ENCODE results near the gene KCNJ8. TPM values are rescaled to one million over a fixed set of nuclear protein-coding genes. Genes with fewer than 3 reads are reported as not detected.
A peak's percentile ranks its signal among the peaks of the same experiment; 100 is the strongest.
"Not testable (repeated sequence)": the region's sequence is repeated elsewhere in the genome, so short reads cannot be mapped to it uniquely, and the experiment has no call there.

KCNJ8 gene
- total RNA-seq: 10.8 TPM

- peak; percentile 70 for DNase-seq (ENCODE audit: low spot score)
- intact Hi-C loops (cut with DNase I): no loop called here
- peak; percentile 89 for ATAC-seq
These were observed at the start of gene KCNJ8 for GRCh38 chr12:21774358-21775132. Gene KCNJ8 (minus strand): TSS chr12:21774706. CDS start chr12:21773616, 1,090 bp downstream.

- DNase-seq (ENCODE audit: low spot score): peak; percentile 70
- ATAC-seq: peak; percentile 88
- intact Hi-C loops (cut with DNase I): no loop called here
These were observed 49.1 kb upstream of the KCNJ8 start for GRCh38 chr12:21823581-21823980.

GRCh38 chr12:21819678-21820077, 45.2 kb upstream of the KCNJ8 start:
- no peak for DNase-seq (ENCODE audit: low spot score)
- intact Hi-C loops (cut with DNase I): no loop called here
- no peak for ATAC-seq

DNA sequence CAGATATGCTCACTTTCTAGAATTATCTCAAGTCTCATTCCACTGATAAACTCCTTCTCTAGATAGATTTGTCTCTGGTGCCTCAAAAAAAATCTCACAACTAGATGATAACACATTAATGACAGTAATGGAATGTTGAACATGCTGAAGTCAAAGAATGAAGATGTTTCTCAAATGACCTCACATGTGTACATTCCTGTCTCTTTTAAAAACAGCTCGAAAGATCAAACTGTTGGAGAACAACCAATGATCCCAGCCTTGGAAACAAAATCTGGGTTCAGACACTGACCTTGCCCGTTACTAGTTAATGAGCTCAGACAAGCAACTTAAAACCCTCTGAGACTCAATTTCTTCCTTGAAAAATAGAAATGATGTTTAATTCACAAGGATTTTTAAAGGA, 44.7 kb upstream of the KCNJ8 start:
- DNase-seq (ENCODE audit: low spot score) (no peak), ATAC-seq (peak; percentile 41)
- intact Hi-C loops (cut with DNase I): no loop called here

DNA sequence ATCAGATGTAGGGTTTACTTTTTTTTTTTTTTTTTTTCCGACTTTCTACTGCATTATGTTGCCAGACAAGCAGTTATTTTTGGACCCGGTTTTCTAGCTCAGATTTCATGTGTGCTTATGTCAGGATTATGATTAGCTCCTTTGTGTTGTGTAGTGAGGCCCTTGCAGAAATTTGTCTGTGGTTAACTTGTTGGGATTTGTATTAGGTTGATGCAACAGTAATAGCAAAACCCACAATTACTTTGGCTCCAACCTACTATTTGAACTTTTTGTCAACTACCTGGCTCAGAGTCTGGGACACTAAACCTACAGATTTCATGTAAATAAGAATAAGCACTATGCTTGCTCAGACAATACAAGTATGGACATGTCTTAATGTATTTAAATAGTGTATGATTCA, 44.1 kb upstream of the KCNJ8 start:
- intact Hi-C loops (cut with DNase I): no loop called here
- DNase-seq (ENCODE audit: low spot score) (no peak), ATAC-seq (peak; percentile 81)

DNA sequence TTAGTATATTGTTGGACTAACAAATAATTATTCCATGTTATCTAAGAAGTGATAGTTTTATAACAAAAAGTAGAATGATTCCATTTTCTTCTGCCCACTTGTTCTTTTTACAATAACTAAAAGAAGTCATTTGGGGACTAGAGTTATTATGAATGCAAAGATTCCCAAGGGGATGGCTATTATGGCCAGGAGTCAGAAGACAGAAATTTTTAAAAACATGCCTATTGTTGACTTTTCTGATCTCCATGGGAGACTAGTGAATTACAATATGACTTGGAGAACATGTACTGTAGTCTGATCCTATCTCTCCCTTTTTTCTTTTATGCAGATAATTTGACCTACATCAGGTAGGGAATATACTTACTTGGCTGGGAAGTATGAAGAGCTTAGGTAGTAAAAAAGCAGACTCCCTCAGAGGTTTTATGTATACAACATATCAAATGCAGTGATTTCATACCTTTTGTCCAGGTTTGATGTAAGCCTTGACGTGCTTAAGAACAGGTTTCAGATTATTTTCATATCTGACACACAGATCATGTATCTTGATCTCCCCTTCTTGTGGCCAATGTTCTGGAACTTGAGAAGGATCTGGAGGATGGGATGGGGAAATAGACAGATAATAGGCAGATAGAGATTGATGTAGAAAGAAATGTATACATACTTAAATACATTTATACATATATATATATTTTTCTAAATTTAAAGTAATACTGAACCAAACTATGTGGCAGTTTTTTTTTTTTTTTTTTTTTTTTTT, 41.0 kb upstream of the KCNJ8 start:
- ATAC-seq: peak; percentile 29
- intact Hi-C loops (cut with DNase I): no loop called here
- DNase-seq (ENCODE audit: low spot score): no peak

- ATAC-seq: no peak
These were observed 40.3 kb upstream of the KCNJ8 start for GRCh38 chr12:21814814-21815213.

DNA sequence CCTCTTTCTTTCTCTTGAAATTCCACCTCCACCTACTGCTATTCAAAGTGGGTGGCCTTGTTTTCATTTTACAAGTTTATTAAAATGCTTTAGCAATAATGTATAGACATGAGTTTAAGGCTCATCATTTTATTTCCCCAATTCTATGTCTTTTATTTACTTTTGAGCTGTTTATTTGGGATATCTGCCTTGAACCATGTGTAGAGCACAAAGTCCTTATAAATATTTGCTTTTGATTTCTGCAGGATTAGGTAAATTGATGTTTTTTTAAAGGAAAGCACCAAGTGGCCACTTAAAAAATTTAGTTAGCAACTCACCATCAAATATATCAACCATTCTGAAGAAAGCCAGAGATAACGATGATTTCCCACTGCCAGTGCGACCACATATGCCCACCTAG, 39.8 kb upstream of the KCNJ8 start:
- intact Hi-C loops (cut with DNase I): no loop called here
- ATAC-seq (no peak), DNase-seq (ENCODE audit: low spot score) (no peak)

More at GRCh38 chr12:21814814-21815213, 40.3 kb upstream of the KCNJ8 start:
- DNase-seq (ENCODE audit: low spot score): no peak
- intact Hi-C loops (cut with DNase I): no loop called here

- intact Hi-C loops (cut with DNase I): no loop called here
- ATAC-seq (no peak), DNase-seq (ENCODE audit: low spot score) (no peak)
These were observed 39.2 kb upstream of the KCNJ8 start for GRCh38 chr12:21813751-21814150.

GRCh38 chr12:21813125-21813524, 38.6 kb upstream of the KCNJ8 start:
- no peak for DNase-seq (ENCODE audit: low spot score)
- intact Hi-C loops (cut with DNase I): no loop called here
- no peak for ATAC-seq

GRCh38 chr12:21812340-21812739, 37.8 kb upstream of the KCNJ8 start:
- ATAC-seq; intact Hi-C loops (cut with DNase I); DNase-seq (ENCODE audit: low spot score): not testable (repeated sequence)

GRCh38 chr12:21809100-21809499, 34.6 kb upstream of the KCNJ8 start:
- ATAC-seq (no peak), DNase-seq (ENCODE audit: low spot score) (no peak)
- intact Hi-C loops (cut with DNase I): no loop called here

DNA sequence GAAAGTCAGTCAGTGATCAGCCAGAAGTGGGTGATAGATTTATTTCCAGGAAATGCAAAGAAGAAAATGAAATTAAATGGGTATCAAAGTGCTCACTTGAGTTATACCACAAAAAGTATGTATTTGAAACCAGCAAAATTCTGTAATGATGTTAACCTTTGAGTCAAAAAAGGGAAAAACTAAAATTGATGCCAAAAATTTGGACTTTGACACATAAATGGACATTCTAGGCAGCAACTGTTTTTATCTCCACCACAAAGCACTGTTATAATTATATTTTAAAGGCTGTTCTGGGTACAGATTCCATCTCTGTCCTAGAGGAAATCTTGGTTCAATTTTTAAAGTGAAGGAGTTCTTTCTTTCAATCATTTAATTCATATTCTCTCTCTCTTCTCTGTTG, 31.7 kb upstream of the KCNJ8 start:
- ATAC-seq (no peak), DNase-seq (ENCODE audit: low spot score) (no peak)
- intact Hi-C loops (cut with DNase I): no loop called here

GRCh38 chr12:21801522-21802288, 27.2 kb upstream of the KCNJ8 start:
- no peak for DNase-seq (ENCODE audit: low spot score)
- no peak for ATAC-seq
- intact Hi-C loops (cut with DNase I): no loop called here

- ATAC-seq (no peak), DNase-seq (ENCODE audit: low spot score) (no peak)
- intact Hi-C loops (cut with DNase I): no loop called here
These were observed 25.5 kb upstream of the KCNJ8 start for GRCh38 chr12:21800011-21800410.

DNA sequence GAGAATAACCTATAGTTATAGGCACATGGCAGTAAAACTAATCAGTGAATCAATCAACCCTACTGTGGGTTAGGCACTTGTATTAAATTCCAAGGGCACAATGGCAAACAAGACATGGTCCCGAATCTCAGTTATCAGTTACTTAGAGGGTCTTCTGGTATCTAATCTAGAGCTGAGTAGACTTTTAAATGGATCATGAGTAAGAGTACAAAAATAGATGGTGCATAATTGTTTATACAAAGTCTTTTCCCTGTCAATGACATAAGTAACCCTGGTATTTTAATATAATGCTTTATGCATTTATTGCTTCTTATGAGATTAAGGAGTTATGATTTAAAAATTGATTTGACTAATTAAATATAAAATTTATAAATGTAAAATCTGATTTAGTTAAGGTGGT, 23.0 kb upstream of the KCNJ8 start:
- ATAC-seq (no peak), DNase-seq (ENCODE audit: low spot score) (no peak)
- intact Hi-C loops (cut with DNase I): no loop called here

DNA sequence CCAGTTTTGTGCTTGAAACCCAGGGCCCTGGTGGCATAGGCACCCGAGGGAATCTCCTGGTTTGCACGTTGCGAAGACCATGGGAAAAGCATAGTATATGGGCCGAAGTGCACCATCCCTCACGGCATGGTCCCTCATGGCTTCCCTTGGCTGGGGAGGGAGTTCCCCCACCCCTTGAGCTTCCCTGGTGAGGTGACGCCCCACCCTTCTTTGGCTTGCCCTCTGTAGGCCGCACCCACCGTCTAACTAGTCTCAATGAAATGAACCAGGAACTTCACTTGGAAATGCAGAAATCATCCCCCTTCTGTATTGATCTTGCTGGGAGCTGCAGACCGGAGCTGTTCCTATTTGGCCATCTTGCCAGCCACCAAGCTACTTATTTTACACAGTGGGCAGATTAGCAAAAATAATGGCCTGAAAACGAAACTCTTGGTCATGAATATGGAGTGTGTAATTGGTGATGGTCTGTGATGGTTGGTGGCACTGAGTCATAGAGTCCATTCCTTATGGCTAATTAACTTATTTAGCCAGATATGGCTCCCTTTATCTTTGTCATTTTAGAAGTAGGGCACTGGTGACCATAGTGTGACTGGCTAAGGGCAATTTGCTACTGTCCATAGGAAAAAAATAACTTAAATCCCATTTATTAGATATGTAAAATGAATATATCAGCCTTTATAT, 21.3 kb upstream of the KCNJ8 start:
- intact Hi-C loops (cut with DNase I): no loop called here
- ATAC-seq (no peak), DNase-seq (ENCODE audit: low spot score) (no peak)

DNA sequence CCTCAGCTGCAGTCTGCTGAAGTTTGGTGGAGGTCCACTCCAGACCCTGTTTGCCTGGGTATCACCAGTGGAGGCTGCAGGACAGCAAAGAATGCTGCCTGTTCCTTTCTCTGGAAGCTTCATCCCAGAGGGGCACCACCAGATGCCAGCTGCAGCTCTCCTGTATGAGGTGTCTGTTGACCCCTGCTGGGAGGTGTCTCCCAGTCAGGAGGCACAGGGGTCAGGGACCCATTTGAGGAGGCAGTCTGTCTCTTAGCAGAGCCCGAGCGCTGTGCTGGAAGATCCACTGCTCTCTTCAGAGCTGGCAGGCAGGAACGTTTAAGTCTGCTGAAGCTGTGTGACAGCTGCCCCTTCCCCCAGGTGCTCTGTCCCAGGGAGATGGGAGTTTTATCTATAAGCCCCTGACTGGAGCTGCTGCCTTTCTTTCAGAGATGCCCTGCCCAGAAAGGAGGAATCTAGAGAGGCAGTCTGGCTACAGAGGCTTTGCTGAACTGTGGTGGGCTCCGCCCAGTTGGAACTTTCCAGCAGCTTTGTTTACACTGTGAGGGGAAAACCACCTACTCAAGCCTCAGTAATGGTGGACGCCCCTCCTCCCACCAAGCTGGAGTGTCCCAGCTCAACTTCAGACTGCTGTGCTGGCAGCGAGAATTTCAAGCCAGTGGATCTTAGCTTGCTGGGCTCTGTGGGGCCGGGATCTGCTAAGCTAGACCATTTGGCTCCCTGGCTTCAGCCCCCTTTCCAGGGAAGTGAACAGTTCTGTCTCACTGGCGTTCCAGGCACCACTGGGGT, 20.5 kb upstream of the KCNJ8 start:
- ATAC-seq; DNase-seq (ENCODE audit: low spot score); intact Hi-C loops (cut with DNase I): not testable (repeated sequence)
